ENCODE results near the gene PRPF18. TPM values are rescaled to one million over a fixed set of nuclear protein-coding genes. Genes with fewer than 3 reads are reported as not detected.

PRPF18 gene
- total RNA-seq, 1 experiment from 2014 or later = 21.9 TPM

DNA sequence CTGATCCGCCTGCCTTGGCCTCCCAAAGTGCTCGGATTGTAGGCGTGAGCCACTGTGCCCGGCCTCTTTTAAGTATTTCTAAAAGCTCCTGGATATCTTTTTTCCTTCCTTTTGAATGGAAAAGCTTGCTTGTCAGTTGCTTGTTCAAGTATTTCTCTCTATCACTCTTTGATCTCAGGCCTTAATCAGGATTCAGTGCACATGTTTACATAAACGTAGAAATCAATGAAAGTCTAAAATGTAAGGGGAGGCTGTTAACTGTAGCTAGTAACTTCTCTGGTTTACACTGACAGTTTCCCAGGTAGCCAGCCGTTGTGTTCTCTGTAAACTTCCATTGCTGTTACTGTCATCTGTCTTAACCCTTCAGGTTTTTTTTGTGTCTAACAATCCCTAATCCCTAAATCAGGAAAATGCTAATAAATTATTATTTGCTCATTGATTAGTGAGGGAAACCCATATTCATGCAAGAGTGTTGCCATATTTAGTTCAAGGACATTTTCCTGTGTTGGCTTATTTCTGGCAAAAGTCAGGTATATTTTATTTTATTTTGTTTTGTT is 1.5 kb upstream of the PRPF18 start:
- intact Hi-C loops (cut with micrococcal nuclease; ENCODE audit: unreplicated experiment) = no loop called here
- Histone ChIP-seq H3K9me3 (ENCODE audit: low read depth, low read length, poor library complexity, severe bottlenecking) (no peaks in the 10 kb centered on the region), H3K27me3 (replicated peaks; ENCODE audit: insufficient read depth, low read depth, low read length, poor library complexity) (peaks cover 34% of the 10 kb centered on the region), H3K36me3 (ENCODE audit: insufficient read depth, low read length, poor library complexity, severe bottlenecking) (no peaks in the 10 kb centered on the region), H3K4me3 (ENCODE audit: low read depth, low read length, poor library complexity, severe bottlenecking) (no peak overlapping the region), H3K27ac (ENCODE audit: low read depth, low read length, poor library complexity, severe bottlenecking) (no peak overlapping the region), H3K4me1 (ENCODE audit: insufficient read depth, low read length, poor library complexity, severe bottlenecking) (no peaks in the 10 kb centered on the region)
- ChIA-PET POLR2A (ENCODE audit: low non-redundant PET) (no interaction called here), CTCF (no interaction called here)
- DNase-seq (ENCODE audit: low spot score) = no peak
- no TSS peak for BruUV-seq (replicated peaks)
- TF ChIP-seq EZH2 (IDR thresholded peaks at IDR 0.05; ENCODE audit: borderline replicate concordance, low read depth, low read length, poor library complexity, severe bottlenecking) = no peak
- TF ChIP-seq, protein P1, sequence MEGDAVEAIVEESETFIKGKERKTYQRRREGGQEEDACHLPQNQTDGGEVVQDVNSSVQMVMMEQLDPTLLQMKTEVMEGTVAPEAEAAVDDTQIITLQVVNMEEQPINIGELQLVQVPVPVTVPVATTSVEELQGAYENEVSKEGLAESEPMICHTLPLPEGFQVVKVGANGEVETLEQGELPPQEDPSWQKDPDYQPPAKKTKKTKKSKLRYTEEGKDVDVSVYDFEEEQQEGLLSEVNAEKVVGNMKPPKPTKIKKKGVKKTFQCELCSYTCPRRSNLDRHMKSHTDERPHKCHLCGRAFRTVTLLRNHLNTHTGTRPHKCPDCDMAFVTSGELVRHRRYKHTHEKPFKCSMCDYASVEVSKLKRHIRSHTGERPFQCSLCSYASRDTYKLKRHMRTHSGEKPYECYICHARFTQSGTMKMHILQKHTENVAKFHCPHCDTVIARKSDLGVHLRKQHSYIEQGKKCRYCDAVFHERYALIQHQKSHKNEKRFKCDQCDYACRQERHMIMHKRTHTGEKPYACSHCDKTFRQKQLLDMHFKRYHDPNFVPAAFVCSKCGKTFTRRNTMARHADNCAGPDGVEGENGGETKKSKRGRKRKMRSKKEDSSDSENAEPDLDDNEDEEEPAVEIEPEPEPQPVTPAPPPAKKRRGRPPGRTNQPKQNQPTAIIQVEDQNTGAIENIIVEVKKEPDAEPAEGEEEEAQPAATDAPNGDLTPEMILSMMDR (conservative IDR thresholded peaks at IDR 0.05; ENCODE audit: low read depth, low read length) = no peak

DNA sequence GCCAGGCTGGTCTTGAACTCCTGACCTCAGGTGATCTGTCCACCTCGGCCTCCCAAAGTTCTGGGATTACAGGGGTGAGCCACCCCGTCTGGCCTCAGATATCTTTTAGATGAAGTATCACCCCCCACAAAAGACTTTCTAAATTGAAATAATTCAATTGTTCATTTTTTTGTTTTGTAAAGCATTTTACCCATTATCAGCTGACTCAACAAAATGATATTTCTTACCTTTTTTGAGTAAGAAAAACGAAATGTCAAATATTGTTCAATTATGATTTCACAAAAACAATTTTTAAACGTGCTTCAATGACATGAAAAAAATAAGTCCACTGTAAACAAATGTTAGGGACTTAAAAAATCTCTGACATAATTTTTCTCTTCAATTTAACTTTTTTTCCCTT is 822 bp upstream of the PRPF18 start:
- intact Hi-C loops (cut with micrococcal nuclease; ENCODE audit: unreplicated experiment) = loop anchor here (1.0 kb wide), 1 partner anchor 214 kb away; no protein-coding TSS in a partner anchor
- Histone ChIP-seq H3K27ac (ENCODE audit: low read depth, low read length, poor library complexity, severe bottlenecking) (no peak overlapping the region), H3K27me3 (replicated peaks; ENCODE audit: insufficient read depth, low read depth, low read length, poor library complexity) (peaks cover 27% of the 10 kb centered on the region), H3K4me1 (ENCODE audit: insufficient read depth, low read length, poor library complexity, severe bottlenecking) (no peaks in the 10 kb centered on the region), H3K36me3 (ENCODE audit: insufficient read depth, low read length, poor library complexity, severe bottlenecking) (no peaks in the 10 kb centered on the region), H3K9me3 (ENCODE audit: low read depth, low read length, poor library complexity, severe bottlenecking) (no peaks in the 10 kb centered on the region), H3K4me3 (ENCODE audit: low read depth, low read length, poor library complexity, severe bottlenecking) (no peak overlapping the region)
- ChIA-PET CTCF (interaction anchor here (1.2 kb wide), 1 partner anchor 214 kb away, joined by 5 read pairs; no protein-coding TSS in a partner anchor), POLR2A (ENCODE audit: low non-redundant PET) (no interaction called here)
- DNase-seq (ENCODE audit: low spot score) = no peak
- no TSS peak for BruUV-seq (replicated peaks)
- TF ChIP-seq, protein P1 (conservative IDR thresholded peaks at IDR 0.05; ENCODE audit: low read depth, low read length) = no peak
- no peak for TF ChIP-seq EZH2 (IDR thresholded peaks at IDR 0.05; ENCODE audit: borderline replicate concordance, low read depth, low read length, poor library complexity, severe bottlenecking)

DNA sequence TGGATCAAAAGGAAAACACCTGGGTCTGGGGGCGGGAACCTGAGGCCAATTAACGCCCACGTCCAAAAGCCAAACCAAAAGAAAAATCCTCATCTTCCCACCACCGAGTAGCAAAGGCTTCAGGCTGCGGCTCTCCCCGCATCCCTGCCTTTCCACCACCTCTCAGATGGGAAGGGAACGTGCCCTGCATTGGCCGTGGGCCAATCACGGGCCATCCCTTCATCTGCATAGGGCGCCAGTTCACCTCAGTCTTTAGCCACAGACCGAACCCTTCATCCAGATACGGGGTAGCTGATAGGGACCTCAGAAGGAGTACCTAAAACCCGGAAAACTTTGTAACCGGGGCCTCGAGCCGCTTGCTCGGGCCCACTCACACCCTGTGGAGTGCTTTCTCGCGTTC is 626 bp downstream of the PRPF18 start:
- ChIA-PET POLR2A (ENCODE audit: low non-redundant PET) (no interaction called here), CTCF (interaction anchor here (1.2 kb wide), 1 partner anchor 215 kb away, joined by 5 read pairs; no protein-coding TSS in a partner anchor)
- Histone ChIP-seq H3K4me1 (ENCODE audit: insufficient read depth, low read length, poor library complexity, severe bottlenecking) (no peaks in the 10 kb centered on the region), H3K27me3 (replicated peaks; ENCODE audit: insufficient read depth, low read depth, low read length, poor library complexity) (peaks cover 17% of the 10 kb centered on the region), H3K4me3 (ENCODE audit: low read depth, low read length, poor library complexity, severe bottlenecking) (peak overlapping the region; percentile 69), H3K36me3 (ENCODE audit: insufficient read depth, low read length, poor library complexity, severe bottlenecking) (no peaks in the 10 kb centered on the region), H3K27ac (ENCODE audit: low read depth, low read length, poor library complexity, severe bottlenecking) (no peak overlapping the region), H3K9me3 (ENCODE audit: low read depth, low read length, poor library complexity, severe bottlenecking) (no peaks in the 10 kb centered on the region)
- BruUV-seq (replicated peaks) = TSS peak; percentile 64
- no peak for TF ChIP-seq EZH2 (IDR thresholded peaks at IDR 0.05; ENCODE audit: borderline replicate concordance, low read depth, low read length, poor library complexity, severe bottlenecking)
- TF ChIP-seq, protein P1 (conservative IDR thresholded peaks at IDR 0.05; ENCODE audit: low read depth, low read length) = no peak
- intact Hi-C loops (cut with micrococcal nuclease; ENCODE audit: unreplicated experiment) = no loop called here
- no peak for DNase-seq (ENCODE audit: low spot score)
